Stimulated activated CD4-positive, alpha-beta T cell treated with anti-CD3 and anti-CD28 coated beads, Interleukin-2, amount 100 ng/mL, for 48 hours (primary cell): Measurements from ENCODE around the gene CHRNA4.

Experiments
- DNase-seq, 2 donors: peaks; one replicate each; pipeline ENCODE4 v3.0.0-alpha.2; 2020

The CHRNA4 gene

DNA sequence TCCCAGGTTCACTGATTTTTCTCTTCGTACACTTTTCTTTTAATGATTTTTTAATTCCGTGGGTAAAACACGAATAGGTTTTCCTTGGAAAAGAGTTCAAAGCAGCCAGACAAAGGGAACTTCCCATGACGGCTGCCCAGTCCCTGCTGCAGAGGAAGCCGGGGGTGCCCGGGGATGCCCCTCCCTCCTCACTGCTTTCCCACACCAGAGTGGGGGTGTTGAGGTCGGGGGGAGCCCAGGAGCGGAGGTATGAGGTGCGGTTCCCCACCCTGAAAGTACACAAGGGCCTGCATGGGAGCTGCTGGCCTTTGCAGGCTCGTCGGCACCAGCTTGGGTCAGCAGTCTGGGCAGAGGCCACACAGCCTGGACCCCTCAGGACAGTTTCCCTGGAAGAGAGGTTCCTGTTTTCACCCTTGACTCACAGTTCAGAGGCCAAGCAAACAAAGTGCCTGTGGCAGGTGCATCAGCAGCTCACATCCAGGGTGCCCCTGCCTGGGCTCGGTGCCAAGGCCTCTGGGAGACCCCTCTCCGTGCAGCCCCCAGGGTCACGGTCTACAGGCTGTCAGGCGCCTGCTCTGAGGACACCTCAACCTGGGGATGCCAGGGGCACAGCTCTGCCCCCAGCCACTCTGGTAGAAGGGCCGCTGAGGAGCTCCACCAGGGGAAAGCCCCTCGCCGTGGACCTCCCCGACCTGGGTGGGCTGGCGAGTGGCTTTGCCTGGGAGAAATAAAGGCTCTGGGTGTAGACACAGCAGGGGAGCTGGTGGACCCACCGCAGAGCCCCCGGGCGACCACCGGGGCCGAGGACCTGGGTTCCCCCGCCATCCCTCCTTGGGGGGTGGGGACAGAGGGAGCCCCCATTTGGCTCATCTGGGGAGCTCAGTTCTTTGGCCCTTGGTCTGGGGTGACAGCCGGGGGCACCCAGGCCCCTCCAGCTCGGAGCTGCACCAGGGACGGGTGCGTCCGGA, 15.4 kb upstream of the CHRNA4 start:
- DNase-seq = no peak

DNA sequence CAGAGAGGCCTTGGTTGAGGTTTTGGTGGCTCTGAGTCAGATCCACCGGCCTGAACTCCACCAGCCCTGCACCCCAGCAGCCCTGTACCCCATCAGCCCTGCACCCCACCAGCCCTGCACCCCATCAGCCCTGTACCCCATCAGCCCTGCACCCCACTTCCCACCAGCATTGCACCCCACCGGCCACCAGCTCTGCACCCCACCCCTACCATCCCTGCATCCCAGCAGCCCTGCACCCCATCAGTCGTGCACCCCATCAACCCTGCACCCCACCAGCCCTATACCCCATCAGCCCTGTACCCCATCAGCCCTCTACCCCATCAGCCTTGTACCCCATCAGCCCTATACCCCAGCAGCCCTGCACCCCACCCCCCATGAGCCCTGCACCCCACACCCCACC, 14.3 kb upstream of the CHRNA4 start:
- no peak for DNase-seq

DNA sequence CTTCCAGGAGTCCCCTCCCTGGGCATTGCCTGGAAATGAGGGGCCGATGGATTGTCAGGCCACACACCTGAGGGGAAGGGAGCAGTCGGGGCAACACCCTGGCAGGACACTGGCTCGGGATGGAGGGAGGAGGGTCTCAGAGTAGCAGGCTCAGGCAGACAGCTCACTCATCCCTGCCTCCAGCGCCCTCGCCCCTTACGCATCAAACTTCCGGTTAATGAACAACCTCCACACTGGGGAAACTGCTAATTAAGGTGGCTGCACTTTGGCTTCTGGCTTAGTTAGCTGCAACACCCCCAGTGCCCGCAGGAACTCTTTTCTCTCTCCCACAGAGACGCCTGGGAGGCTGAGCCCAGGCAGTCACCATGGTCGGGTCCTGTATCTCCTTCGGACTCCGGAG, 13.4 kb upstream of the CHRNA4 start:
- DNase-seq = no peak

DNA sequence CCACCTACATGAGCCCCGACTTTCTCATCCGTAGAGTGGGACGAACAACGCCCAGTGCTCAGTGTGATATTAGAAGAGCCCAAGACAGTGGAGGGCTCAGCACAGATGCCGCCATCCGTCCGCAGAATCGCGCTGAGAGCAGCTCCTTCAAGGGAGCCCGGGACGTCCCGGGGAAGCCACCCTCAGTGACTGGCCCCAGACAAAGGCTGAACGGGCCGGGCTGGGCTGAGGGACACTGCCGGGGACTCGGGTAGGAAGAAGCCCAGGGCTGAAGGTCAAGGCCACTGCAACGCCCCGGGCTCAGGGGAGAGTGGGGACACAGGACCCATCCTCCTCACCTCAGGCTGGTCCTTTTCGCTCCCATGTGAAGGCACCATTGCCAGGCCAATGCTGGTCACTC, 12.8 kb upstream of the CHRNA4 start:
- DNase-seq = no peak

DNA sequence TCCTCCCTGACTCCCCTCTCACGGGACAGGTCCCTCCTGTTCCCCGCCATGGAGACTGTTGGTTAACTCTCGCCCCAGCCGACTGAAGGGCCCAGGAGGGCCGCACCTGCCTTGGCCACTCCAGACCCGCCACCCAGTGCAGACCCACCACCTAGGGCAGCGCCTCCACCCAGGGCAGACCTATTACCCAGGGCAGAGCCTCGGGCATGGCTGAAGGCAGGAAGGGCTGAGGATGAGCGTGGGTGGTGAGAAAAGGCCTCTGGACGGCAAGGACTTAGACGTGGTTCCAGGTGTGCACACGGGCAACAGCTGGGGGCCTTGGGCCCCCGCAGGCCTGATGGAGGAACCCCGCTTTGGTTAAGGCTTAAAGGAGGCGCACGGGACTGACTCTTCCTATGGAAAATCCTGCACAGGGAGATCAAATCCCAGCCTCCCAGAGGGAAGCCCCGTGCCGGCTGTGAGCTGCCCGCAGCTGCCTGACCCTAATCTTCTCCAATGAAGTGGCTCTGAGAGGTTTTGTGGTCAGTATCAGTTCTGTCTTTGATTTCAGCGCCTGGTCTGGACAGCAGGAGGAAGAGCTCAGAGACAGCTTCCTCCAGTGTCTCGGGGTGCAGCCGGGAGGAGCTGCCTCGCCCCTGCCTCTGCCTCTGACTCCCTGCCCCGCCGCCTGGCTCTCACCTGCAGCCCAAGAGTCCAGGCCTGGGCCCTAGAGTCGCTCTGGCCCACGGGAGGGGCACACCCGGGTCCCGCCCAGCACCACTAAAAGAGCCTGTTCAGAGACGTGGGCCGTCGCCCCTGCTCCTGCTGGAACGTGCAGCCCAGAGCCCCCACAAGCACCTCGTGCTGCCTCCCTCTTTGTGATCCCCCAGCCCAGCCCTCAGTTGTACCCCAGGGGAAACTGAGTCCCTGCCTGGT, 12.1 kb upstream of the CHRNA4 start:
- DNase-seq = no peak

DNA sequence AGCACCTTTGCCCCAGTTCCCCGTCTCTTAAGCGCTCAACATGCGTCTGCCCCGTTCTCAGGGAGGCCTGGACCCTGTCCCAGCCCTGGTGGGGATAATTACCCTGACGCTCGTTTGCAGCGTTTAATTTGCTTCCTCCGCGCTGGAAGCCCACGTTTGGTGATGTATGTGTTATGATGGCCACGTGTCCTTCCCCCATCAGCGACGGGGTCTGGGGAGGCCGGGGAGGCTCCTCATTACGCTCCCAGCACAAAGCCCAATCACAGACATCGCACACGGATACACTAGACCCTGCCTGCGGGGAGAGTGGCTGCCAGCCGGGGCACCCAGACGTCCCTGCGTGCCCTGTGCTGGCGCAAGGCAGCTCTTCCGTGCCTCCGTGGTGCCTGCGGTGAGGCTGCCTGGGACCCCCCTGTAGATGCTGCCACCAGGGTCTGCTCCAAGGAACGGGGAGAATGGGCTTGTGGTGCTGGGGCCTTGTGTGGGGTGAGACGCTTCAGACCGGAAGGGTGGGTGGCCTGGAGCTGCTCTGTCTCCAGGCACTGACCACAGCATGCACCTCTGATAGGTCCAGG, 10.2 kb upstream of the CHRNA4 start:
- DNase-seq = no peak

DNA sequence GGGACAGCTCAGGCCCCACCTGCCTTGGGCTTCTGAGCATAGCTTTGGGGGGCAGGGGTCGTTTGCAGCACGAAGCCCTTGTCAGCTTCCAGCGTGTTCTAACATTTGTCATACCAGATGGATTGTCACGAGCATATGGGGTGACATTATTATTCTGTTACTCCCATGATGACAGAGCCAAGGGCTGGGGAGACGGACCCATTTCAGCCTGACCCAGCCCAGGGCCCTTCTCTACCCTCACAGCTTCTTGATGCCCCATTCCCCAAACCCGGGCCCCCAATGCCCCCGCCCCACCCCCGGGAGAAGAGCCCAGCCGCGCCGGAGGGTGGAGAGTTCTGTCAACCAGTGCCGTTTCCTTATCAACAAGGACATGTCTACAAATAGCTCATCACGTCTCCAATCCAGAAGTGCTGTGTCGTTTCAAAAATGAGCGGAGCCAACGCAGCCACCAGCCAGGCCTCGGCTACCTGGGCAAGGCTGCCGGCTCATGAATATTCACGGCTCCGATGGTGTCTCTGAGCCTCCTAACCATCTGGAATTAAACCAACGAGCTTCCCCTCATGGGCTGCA, 9.6 kb upstream of the CHRNA4 start:
- no peak for DNase-seq

DNA sequence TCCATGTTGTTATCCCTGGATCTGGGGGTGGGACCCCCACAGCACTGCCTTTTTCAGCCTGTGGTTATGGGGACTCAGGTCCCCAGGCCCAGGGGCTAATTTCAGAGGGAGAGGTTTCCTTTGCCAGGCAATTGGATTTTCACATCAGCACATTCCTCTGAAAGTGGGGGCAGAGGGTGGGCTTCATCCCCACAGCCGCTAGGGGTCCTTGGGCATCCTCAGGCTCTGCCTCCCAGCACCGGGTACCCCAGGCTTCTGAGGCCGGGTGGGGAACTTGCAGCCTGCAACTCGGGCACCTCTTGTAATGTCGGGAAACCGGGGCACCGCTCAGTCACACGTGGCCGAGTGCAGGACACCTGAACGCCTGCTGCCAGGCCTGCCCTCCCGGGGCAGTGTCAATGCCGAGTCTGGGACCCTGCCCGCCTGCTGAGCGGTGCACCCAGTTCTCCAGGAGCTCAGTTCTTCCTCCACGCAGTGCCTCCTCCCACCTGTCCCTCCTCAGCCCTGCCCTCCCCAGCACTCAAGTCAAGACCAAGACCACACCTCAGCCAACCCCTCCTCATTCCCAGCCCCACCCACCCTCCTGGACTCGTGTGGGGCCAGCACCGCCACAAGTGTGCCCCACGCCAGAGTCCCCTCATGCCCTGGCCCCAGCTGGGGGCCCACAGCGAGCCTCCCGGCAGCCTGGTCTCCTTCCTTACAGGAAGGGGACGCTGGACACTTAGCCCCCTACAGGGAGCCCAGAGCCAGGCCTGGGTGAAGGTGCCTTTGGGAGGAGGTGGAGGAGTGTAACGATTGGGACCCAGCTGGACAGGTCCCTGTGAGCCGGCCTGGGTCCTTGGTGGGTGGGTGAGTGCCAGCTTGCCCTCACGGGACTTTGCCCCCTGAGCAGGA, 8.8 kb upstream of the CHRNA4 start:
- DNase-seq = no peak

DNA sequence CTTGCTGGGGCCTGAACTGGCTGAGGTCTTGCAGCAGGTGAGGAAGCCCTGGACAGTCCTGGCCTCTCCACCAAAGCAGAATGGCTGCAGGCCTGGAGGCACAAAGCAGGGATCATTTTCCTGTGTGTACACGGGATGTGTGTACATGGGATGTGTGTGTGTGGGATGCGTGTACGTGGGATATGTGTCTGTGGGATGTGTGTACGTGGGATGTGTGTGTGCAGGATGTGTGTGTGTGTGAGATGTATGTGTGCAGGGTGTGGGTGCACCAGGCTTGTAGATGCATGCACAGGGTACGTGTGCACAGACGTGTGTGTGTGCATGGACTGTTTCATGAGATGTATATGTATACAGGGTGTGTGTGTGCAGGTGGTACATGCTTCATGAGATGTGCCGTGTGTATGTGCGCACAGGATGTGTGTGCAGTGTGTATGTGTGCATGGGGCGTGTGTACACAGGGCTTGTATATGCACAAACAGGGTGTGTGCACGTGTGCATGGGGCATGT, 7.9 kb upstream of the CHRNA4 start:
- no peak for DNase-seq

DNA sequence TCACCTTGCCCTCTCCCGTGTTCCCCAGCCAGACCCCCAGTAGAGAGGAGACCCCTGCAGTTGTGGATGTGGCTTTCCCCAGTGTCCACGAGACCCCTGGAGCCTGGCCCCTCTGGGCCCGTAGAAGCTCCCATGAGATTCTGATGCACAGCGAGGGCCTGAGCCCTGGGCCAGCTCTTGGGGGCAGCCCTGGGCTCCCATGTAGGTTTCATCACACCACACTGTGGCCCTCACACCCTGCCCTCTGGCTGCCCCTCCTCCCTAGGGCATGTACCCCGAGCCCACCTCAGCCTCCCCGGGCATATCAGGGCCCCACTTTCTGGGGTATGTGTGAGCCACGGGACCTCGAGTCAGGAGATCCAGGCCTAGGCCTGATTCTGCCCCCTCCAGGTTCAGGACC, 7.0 kb upstream of the CHRNA4 start:
- no peak for DNase-seq

DNA sequence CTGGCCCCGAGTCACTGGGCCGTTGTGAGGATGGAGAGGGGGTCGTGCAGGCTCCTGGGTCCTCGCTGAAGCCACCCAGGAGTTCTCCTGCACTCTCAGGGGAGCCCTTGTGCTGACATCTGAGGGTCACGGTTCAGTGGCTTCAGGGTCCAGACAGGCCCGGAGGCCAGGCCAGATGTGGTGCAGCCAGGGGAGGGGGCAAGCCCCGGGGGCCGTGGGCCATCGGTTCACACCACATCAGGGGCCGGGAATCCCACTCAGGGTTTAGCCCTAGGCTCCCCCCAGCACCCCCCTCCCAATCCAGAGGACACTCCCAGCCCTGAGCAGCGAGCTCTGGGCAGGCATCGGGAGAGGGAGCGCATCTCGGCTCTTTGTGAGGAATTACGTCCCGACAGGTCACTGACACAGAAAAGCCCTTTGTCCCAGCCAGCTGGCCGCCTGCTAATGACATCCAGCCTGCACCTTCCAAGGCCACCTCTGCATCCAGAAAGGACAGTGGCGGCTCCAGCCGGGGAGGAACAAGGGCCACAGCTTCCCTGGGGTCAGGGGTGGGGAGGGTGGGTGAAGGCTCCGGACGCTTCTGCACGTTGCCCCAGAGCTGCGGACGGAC, 6.4 kb upstream of the CHRNA4 start:
- DNase-seq = no peak

DNA sequence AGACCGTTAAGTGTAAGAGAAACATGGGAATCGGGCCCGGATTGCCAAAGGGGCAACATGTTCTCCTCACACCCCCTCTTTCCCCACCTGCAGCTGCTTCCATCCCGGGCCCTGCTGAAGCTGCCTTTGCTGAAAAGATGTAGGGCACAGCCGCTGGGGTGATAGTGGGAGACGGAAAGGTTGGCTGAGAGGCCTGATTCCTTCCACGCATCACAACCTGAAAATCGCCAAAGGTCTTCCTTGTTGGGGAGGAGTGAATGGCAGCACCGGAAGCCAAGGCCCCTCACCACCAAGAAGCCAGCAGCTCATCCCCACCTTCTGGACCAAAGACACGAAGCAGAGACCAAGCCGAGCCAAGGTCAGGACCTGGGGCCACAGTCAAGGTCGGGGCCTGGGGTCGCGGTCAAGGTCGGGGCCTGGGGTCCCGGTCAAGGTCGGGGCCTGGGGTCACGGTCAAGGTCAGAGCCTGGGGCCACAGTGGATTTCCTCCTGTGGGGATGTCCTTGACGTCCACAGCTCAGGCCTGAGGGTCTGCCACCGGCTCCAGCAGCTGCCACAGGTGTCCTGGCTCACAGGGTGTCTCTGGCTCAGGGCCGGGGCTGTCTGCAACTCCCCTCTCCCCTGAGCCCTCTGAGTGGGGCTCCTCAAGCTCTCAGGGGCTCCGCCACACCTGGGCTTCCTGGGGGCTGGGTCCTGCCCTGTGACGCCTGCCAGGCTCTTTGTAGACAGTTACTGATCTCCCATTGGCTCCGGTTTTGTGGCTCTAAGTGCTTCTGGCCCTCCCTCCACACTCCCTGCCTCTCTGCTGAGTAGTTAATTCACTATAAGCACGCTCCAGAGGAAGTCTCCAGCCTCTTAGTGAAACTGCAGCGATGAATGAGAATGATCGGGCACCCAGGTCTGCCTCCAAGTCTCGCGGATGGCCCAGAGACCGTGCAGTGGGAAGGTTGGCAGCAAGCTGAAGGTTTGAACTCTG, 5.5 kb upstream of the CHRNA4 start:
- DNase-seq = no peak

DNA sequence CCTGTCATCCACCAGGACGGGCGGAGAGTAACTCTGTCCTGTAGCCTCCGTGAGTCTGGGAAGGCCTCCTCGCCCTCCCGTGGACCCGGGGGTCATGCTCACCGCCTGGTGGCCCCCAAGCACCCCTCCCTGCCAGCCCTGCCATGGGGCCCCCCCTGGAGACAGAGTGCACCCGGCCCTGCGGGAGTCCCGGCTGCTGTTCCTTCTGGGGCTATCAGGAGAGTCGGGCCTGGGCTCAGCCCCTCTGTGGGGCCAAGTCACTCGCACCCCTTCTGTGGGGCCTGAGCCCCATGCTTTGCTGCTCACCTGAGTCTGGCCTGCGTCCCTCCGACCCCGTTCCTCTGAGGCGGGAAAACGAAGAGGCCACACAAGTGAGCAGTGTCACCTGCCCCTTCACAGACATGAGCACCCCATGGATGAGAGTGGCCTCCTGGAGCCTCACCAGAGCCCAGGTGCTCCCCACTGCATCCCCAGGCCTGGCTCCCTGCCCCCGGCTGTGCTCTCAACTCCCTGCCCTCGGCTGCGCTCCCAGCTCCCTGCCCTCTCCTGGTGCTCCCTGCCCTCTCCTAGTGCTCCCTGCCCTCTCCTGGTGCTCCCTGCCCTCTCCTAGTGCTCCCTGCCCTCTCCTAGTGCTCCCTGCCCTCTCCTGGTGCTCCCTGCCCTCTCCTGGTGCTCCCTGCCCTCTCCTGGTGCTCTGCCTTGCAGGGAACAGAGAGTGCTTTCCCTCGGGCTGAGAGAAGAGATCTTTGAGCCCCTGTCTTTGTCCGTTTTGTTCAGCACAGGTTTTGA, 4.6 kb upstream of the CHRNA4 start:
- DNase-seq = no peak

DNA sequence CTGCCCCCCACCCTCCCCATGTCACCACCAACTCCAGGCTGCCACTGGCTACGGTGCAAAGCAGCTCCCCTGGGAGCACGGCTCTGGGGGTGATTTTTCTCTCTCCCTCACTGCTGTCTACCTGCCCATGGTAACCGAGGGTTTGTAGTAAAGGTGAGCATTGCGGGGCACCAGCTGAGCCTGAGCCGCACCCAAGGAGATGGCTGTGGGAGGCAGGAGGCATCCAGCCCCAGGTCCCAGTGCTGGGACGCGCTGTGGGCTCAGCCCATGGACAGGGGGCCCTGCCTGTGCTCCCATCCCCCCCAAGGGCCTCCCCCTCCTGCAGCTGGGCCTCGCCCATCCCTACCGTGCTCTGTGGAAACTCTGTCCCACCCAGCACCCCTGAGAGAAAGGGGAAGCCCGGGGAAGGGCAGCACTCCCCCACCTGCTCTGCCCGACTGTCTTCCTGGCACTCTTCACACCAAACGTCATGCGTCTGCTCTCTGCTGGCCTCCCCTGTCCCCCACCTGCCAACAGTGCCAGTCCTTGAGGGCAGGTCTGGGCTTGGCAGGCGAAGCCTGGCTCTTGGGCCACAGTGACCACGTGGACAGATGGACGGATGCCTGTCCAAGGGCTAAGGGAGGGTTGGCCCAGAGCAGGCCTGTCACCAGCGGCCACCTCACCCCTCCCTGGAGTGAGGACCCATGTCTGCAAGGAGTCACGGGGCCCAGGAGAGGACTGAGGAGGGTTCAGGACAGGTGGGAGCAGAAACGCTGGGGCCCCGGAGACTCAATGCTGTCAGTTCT, 3.8 kb upstream of the CHRNA4 start:
- no peak for DNase-seq

DNA sequence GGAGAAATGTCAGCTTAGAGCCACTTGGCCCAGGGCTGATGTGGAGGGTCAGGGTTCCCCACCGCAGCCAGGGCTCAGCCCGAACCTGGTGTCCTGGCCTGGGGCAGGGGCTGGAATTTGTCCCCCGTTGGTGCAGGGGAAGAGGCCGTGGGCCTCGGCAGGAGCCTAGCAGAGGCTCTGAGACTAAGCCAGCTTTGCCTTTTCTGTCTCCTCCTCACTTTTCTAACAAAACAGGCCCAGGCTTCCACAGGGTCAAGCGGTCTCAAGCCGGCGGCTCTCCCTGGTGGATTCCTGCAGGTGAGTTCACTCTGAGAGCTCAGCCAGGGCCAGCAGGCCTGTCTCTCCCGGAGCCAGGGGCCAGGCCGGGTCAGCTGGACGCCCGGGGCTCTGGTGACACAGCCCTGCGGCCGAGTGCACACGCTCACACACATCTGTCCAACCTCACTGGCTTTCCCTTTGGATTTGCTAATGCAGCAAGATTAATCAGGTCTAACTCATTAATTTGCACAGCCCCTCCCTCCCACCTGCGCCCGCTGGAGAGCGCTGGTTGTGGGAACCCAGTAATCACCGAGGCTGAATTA, 2.9 kb upstream of the CHRNA4 start:
- DNase-seq = no peak

DNA sequence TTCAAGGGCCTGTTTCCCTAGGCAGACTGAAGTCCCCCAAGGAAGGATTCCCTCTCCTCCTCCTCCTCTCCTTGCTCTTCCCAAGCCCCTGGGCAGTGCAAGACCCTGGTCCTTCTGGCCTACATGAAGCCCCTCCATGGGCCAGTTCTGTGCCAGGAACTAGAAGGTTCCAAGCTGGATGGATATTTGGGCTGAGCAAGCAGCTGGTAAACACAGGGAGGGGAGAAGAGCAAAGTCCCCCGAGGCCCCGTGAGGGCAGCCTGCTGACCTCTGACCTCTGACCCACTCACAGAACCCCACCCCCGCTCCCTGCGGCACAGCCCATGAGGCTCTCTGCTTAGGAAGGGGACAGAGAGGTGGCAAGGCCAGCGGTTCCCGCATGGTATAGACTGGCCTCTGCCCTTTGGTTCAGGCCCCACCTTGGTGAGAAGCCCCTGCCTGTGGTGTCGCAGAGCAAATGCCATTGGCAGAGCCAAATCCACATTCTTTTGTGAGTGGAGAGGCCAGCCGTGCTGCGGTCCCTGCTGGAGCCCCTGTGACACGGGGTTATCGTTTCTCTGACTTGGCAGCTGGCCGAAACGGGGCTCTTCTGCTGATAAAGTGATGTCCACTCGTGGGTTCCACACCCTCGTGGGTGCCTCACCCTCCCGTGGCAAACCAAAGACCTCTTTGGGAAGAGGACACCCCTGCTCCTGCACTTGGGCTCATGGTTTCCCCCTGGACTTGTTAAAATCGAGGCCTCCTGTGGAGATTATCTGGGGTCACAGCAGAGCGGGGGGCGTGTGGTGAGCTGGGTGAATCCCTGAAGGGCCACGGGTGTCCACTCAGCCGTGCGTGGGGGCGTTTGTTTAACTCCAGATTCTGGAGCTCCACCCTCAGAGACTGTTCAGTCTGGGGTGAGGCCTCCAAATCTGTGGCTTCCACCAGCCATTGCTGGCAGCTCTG, 2.1 kb upstream of the CHRNA4 start:
- no peak for DNase-seq
